ENCODE measurements around the gene CARD11.

Gene CARD11

DNA sequence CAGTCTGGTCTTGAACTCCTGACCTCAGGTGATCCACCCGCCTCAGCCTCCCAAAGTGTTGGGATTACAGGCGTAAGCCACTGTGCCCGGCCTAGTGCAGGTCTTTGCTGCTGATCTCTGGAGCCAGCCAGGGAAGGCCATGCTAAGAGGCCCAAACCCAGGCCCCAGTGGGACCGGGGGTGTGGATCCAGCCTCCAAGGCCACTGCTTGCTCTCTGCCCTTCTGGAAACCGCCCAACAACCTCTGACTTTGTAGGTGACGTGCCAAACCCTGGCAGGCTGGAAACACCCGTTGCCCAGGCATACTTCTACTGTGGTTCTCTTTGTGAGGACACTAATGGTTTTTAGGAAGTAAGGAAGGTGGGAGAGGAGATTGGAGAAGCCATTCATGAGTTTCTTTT is 116.1 kb downstream of the CARD11 start:
- no peak overlapping the region for H3K4me3 ChIP-seq (ENCODE audit: low read depth, low read length)
- DNase-seq, result no peak
- TF ChIP-seq, protein P1, sequence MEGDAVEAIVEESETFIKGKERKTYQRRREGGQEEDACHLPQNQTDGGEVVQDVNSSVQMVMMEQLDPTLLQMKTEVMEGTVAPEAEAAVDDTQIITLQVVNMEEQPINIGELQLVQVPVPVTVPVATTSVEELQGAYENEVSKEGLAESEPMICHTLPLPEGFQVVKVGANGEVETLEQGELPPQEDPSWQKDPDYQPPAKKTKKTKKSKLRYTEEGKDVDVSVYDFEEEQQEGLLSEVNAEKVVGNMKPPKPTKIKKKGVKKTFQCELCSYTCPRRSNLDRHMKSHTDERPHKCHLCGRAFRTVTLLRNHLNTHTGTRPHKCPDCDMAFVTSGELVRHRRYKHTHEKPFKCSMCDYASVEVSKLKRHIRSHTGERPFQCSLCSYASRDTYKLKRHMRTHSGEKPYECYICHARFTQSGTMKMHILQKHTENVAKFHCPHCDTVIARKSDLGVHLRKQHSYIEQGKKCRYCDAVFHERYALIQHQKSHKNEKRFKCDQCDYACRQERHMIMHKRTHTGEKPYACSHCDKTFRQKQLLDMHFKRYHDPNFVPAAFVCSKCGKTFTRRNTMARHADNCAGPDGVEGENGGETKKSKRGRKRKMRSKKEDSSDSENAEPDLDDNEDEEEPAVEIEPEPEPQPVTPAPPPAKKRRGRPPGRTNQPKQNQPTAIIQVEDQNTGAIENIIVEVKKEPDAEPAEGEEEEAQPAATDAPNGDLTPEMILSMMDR (IDR thresholded peaks at IDR 0.05; ENCODE audit: low read depth, low read length, missing control alignments), result no peak
- H3K27me3 ChIP-seq (replicated peaks), result peaks cover 16% of the 10 kb centered on the region
- in situ Hi-C loops (cut with HindIII; ENCODE audit: low pct_ligation_motif_present, low sequenced_read_pairs), result no loop called here
- no peaks in the 10 kb centered on the region for H3K36me3 ChIP-seq (replicated peaks)
- H3K27ac ChIP-seq, result no peak overlapping the region

DNA sequence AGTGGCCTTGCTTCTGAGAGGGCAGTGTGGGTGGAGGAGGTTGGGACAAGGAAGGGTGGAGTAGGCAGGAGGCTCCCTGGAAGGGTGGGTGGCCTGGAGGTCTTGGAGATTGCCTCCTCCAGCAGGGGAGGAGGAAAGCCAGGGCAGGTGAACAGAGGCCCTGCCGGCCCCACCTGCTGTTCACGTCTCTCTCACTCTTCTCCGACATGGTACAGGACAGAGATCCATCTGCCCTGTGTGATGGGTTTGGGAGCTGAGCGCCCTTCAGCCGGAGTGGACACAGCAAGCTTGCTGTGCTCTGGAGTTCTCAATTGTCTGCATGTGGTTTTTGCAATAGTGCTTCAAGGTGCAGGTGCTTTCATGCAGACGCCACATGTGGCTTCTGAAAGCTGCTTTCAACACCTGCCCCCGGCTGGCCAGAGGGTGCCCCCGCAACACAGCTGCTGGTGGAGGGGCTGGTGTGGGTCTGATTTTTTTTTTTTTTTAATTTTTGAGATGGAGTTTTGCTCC is 116.7 kb downstream of the CARD11 start:
- DNase-seq, result no peak
- Histone ChIP-seq H3K4me3 (ENCODE audit: low read depth, low read length) (no peak overlapping the region), H3K36me3 (replicated peaks) (no peaks in the 10 kb centered on the region), H3K27ac (no peak overlapping the region), H3K27me3 (replicated peaks) (peaks cover 16% of the 10 kb centered on the region)
- TF ChIP-seq, protein P1 (IDR thresholded peaks at IDR 0.05; ENCODE audit: low read depth, low read length, missing control alignments), result no peak
- in situ Hi-C loops (cut with HindIII; ENCODE audit: low pct_ligation_motif_present, low sequenced_read_pairs), result no loop called here

DNA sequence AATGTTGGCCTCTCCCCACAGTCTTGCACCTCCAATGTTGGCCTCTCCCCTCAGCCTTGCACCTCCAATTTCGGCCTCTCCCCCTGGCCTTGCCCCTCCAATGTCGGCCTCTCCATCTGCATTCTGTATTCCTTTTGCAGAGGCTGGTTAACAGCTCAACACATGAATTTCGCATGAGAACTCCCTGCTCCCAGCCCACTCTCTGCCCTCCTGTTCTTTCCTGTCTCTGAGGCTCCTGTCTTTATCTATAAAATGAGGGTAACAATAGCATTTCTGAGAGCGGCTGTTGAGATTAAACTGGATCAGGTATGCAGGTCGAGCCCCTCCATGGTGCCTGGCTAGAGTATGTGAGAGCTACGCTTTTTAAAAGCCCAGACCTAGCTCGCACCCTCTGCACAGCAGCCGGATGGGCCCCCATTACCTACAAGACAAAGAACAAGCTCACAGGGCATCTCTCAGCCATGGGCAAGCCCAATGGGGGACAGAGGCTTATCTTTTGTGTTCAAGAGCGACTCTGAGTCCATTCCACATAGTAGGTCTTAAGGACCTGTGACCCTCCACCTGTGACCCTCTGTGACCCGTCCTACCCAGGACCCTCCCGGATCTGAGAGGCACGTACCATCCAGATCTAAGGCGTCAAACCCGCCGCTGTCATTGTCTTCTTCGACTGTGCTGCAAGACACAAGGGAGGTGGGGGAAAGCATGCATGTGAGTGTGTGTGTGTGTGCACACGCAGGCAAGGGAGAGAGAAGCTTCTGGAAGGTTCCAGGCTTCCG is 117.4 kb downstream of the CARD11 start:
- no peak for DNase-seq
- TF ChIP-seq, protein P1 (IDR thresholded peaks at IDR 0.05; ENCODE audit: low read depth, low read length, missing control alignments), result no peak
- Histone ChIP-seq H3K27me3 (replicated peaks) (peaks cover 17% of the 10 kb centered on the region), H3K27ac (no peak overlapping the region), H3K36me3 (replicated peaks) (no peaks in the 10 kb centered on the region), H3K4me3 (ENCODE audit: low read depth, low read length) (no peak overlapping the region)
- in situ Hi-C loops (cut with HindIII; ENCODE audit: low pct_ligation_motif_present, low sequenced_read_pairs), result no loop called here

DNA sequence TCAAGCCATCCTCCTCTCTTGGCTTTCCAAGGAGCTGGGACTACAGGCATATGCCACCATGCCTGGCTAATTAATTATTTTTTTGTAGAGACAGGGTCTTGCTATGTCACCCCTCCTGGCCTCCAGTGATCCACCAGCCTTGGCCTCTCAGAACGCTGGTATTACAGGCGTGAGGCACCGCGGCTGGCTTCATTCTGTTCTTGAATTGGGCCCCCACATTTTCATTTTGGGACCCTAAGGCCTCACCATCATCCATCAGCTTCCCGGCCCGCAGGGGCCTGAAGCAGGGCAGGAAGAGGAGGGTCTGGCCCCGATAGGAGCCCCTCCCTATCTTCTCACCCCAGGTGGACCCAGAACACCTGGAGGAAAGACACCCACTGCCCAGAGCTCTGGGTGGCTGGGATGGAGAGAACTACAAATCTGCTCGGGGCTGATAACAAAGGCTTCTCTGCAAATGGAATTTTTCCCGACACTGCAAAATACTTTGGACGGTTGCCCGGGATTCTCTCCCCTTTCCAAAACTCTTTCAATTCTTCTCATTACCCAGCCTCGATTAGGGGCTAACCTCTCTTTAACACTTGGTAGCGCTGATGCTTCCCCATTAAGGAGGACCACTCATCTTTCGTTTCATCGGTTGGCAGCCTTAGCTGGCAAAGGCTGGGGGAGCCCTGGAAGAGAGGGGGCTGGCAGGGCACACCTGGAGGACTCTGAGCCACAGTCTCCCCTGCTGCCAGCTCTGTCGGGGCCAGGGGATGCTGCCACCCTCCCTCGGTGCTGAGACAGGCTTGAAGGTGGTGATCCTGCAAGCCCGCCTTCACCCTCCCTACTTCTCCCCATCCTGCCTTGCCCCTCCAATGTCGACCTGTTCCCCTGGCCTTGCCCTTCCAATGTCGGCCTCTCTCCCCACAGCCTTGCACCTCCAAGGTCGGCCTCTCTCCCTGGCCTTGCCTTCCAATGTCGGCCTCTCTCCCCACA is 118.5 kb downstream of the CARD11 start:
- no peaks in the 10 kb centered on the region for H3K36me3 ChIP-seq (replicated peaks)
- peaks cover 17% of the 10 kb centered on the region for H3K27me3 ChIP-seq (replicated peaks)
- no peak for DNase-seq
- H3K4me3 ChIP-seq (ENCODE audit: low read depth, low read length), result no peak overlapping the region
- in situ Hi-C loops (cut with HindIII; ENCODE audit: low pct_ligation_motif_present, low sequenced_read_pairs), result no loop called here
- TF ChIP-seq, protein P1 (IDR thresholded peaks at IDR 0.05; ENCODE audit: low read depth, low read length, missing control alignments), result no peak
- H3K27ac ChIP-seq, result no peak overlapping the region

DNA sequence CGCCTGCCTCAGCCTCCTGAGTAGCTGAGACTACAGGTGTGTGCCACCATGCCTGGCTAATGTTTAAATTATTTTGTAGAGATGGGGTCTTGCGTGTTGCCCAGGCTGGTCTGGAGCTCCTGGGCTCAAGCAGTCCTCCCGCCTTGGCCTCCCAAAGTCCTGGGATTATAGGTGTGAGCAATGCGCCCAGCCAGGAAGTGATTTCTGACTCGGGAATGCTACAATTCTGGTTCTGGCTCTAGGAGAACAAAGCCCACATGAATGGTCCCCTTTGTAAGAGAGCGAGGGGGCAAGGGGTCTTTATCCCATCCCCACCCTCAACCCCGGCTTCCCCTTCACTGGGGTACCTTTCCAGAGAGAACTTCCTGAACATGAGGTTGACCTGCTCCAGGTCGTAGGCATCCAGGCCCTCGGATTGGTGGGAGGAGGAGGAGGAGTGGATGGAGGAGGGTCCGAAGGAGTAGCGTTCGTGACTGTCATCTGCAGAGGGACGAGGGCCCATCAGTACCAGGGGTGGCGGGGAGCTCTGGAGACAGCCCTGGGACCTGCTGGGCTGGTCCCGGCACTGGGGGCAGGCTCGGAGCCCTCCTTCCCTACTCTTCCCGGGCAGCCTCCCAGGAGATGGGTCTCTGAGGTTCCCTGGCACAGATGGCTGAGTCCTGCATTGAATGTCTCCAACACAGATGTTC is 119.6 kb downstream of the CARD11 start:
- DNase-seq, result no peak
- in situ Hi-C loops (cut with HindIII; ENCODE audit: low pct_ligation_motif_present, low sequenced_read_pairs), result no loop called here
- no peaks in the 10 kb centered on the region for H3K36me3 ChIP-seq (replicated peaks)
- H3K27ac ChIP-seq, result no peak overlapping the region
- no peak overlapping the region for H3K4me3 ChIP-seq (ENCODE audit: low read depth, low read length)
- TF ChIP-seq, protein P1 (IDR thresholded peaks at IDR 0.05; ENCODE audit: low read depth, low read length, missing control alignments), result no peak
- H3K27me3 ChIP-seq (replicated peaks), result peaks cover 11% of the 10 kb centered on the region

All from brain microvascular endothelial cell (primary cell).